IMR-90 (cell line): ENCODE data around the gene MORN5.

Experiments used
- CEBPB ChIP-seq: IDR thresholded peaks from 2 replicates; pipeline ENCODE4 v1.6.1; 2012; ENCODE audit warnings: low read depth, low read length, improper control_type of control experiment
- CHD1 ChIP-seq: IDR thresholded peaks from 2 replicates; pipeline ENCODE4 v1.6.1; 2012; ENCODE audit warnings: low read depth, low read length, improper control_type of control experiment
- CTCF ChIP-seq: conservative IDR thresholded peaks from 2 replicates; pipeline ENCODE4 v1.5.1; 2012; ENCODE audit warnings: mild to moderate bottlenecking, low read depth, low read length, improper control_type of control experiment
- MAFK ChIP-seq: IDR thresholded peaks from 2 replicates; pipeline ENCODE4 v1.6.1; 2012; ENCODE audit warnings: low read depth, low read length, improper control_type of control experiment
- MAZ ChIP-seq: IDR thresholded peaks from 2 replicates; pipeline ENCODE4 v1.6.1; 2012; ENCODE audit warnings: low read depth, mild to moderate bottlenecking, low read length, improper control_type of control experiment, moderate library complexity, borderline replicate concordance
- MXI1 ChIP-seq: IDR thresholded peaks from 2 replicates; pipeline ENCODE4 v1.6.1; 2012; ENCODE audit warnings: low read depth, mild to moderate bottlenecking, low read length, moderate library complexity, borderline replicate concordance
- NFE2L2 ChIP-seq: fragments of 150-350 bp; IDR thresholded peaks from 2 replicates; pipeline ENCODE4 v1.6.1; 2016; ENCODE audit warnings: low read depth, mild to moderate bottlenecking, low read length
- POLR2A ChIP-seq: IDR thresholded peaks from 2 replicates; pipeline ENCODE4 v1.6.1; 2012; ENCODE audit warnings: mild to moderate bottlenecking, low read depth, low read length
- RAD21 ChIP-seq: IDR thresholded peaks from 2 replicates; pipeline ENCODE4 v1.6.1; 2012; ENCODE audit warnings: low read length, improper control_type of control experiment
- RCOR1 ChIP-seq: IDR thresholded peaks from 2 replicates; pipeline ENCODE4 v1.6.1; 2012; ENCODE audit warnings: mild to moderate bottlenecking, low read length, improper control_type of control experiment; ENCODE audit not compliant: insufficient replicate concordance
- RFX5 ChIP-seq: IDR thresholded peaks from 2 replicates; pipeline ENCODE4 v1.8.0; 2012; ENCODE audit warnings: low read depth, mild to moderate bottlenecking, low read length, moderate library complexity
- SMC3 ChIP-seq: fragments of 150-350 bp; IDR thresholded peaks from 2 replicates; pipeline ENCODE4 v1.6.1; 2016; ENCODE audit warnings: low read depth, mild to moderate bottlenecking, antibody characterized with exemption, low read length, moderate library complexity
- USF2 ChIP-seq: fragments of 150-350 bp; IDR thresholded peaks from 2 replicates; pipeline ENCODE4 v1.6.1; 2017; ENCODE audit warnings: mild to moderate bottlenecking, antibody characterized with exemption, low read length, low read depth
- TF ChIP-seq, protein P1 (sequence below): fragments of 150-350 bp; IDR thresholded peaks from 2 replicates; pipeline ENCODE4 v1.6.1; 2016; ENCODE audit warnings: low read depth, mild to moderate bottlenecking, low read length, moderate library complexity, borderline replicate concordance

DNA sequence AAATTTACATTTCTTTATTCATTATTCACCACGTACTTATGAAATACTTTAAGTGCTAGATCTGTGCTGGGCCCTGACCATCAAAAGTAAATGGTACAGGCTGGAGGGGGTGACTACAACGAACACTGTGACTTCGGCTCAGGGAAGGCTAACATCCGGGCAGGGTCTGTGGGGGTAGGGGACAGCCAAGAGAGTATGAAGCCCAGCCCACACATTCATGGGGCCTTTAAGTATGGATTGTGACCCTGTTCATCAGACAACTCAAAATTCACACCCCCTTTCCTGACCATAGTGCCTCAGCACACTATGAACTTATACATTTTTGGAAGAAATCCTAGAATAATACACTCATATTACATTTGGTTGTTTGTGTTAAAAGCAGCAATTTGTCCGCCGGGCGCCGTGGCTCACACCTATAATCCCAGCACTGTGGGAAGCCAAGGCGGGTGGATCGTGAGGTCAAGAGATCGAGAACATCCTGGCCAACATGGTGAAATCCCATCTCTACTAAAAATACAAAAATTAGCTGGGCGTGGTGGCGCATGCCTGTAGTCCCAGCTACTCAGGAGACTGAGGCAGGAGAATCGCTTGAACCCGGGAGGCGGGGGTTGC is 33.3 kb downstream of the MORN5 start:
- TF ChIP-seq CTCF (no peak), CEBPB (no peak), USF2 (no peak), POLR2A (no peak), MXI1 (no peak), RFX5 (no peak), RCOR1 (no peak), RAD21 (no peak), SMC3 (no peak), MAFK (no peak), NFE2L2 (no peak), MAZ (no peak), CHD1 (no peak)
- TF ChIP-seq, protein P1, sequence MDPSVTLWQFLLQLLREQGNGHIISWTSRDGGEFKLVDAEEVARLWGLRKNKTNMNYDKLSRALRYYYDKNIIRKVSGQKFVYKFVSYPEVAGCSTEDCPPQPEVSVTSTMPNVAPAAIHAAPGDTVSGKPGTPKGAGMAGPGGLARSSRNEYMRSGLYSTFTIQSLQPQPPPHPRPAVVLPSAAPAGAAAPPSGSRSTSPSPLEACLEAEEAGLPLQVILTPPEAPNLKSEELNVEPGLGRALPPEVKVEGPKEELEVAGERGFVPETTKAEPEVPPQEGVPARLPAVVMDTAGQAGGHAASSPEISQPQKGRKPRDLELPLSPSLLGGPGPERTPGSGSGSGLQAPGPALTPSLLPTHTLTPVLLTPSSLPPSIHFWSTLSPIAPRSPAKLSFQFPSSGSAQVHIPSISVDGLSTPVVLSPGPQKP: no peak
